ENCODE data around the gene CERS6. TPM values are rescaled to one million over a fixed set of nuclear protein-coding genes. Genes with fewer than 3 reads are reported as not detected.

Gene CERS6
- total RNA-seq, 4 donors from 2014 or later, result 35.7 to 60.6 (median 39.2) TPM

DNA sequence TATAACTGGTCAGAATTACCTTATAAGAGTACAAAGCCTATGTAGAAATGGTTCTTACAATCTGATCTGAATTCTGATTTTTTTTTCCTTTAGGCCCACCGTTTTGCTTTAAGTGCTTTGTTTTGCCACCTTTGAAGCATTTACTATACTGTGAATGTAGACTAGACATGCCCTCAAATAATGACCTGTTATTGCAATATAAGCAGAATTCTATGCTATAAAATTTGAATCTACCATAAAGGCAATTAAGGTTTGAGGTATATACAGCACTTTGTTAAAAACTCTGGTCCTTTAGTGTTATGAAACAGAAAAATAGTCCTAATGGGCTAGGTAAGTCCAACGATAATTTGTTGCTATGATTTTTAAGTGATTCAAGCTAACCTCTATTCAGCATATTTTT lies 259.8 kb downstream of the CERS6 start:
- 87 to 94% methylated on average over 2 of the region's 2 CpGs for WGBS, 2 donors
- Histone ChIP-seq H3K9me3 (no peaks in the 10 kb centered on the region), H3K4me3 (replicated peaks in 1 of 3) (no peak overlapping the region), H3K4me1 (no peaks in the 10 kb centered on the region), H3K36me3 (peaks cover 0 to 5% of the 10 kb centered on the region in 2 donors), H3K27ac (no peak overlapping the region), H3K27me3 (no peaks in the 10 kb centered on the region)
- no peak for DNase-seq
- intact Hi-C loops (cut with DNase I), result no loop called here
- no peak for TF ChIP-seq POLR2A (IDR thresholded peaks at IDR 0.05)
- TF ChIP-seq, protein P1, sequence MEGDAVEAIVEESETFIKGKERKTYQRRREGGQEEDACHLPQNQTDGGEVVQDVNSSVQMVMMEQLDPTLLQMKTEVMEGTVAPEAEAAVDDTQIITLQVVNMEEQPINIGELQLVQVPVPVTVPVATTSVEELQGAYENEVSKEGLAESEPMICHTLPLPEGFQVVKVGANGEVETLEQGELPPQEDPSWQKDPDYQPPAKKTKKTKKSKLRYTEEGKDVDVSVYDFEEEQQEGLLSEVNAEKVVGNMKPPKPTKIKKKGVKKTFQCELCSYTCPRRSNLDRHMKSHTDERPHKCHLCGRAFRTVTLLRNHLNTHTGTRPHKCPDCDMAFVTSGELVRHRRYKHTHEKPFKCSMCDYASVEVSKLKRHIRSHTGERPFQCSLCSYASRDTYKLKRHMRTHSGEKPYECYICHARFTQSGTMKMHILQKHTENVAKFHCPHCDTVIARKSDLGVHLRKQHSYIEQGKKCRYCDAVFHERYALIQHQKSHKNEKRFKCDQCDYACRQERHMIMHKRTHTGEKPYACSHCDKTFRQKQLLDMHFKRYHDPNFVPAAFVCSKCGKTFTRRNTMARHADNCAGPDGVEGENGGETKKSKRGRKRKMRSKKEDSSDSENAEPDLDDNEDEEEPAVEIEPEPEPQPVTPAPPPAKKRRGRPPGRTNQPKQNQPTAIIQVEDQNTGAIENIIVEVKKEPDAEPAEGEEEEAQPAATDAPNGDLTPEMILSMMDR (IDR thresholded peaks at IDR 0.05), result no peak

DNA sequence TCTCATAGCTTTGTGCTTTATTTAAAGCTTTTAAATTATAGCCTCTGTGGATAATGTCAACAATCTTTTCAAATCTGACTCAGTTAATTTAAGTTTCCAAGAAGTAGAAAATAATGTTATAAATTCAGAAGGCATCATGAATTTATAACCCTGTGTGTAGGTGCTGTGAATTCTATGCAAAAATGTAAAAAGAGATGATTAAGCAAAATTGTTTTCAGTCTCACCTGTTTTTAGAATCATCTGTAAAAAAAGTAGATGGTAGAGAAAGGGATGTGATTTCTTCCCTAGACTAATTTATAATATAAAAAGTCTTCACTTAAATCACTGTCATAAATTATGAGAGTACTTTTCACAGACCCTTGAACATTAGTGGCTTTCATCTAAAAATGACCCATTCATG lies 260.8 kb downstream of the CERS6 start:
- peaks cover 0 to 5% of the 10 kb centered on the region in 2 donors for H3K36me3 ChIP-seq
- intact Hi-C loops (cut with DNase I), result no loop called here
- TF ChIP-seq POLR2A (IDR thresholded peaks at IDR 0.05), result no peak
- TF ChIP-seq, protein P1 (IDR thresholded peaks at IDR 0.05), result no peak
- no peak for DNase-seq
- no peak overlapping the region for H3K4me3 ChIP-seq (replicated peaks in 1 of 3)
- H3K4me1 ChIP-seq, result no peaks in the 10 kb centered on the region
- no peak overlapping the region for H3K27ac ChIP-seq
- H3K27me3 ChIP-seq, result no peaks in the 10 kb centered on the region
- no peaks in the 10 kb centered on the region for H3K9me3 ChIP-seq

DNA sequence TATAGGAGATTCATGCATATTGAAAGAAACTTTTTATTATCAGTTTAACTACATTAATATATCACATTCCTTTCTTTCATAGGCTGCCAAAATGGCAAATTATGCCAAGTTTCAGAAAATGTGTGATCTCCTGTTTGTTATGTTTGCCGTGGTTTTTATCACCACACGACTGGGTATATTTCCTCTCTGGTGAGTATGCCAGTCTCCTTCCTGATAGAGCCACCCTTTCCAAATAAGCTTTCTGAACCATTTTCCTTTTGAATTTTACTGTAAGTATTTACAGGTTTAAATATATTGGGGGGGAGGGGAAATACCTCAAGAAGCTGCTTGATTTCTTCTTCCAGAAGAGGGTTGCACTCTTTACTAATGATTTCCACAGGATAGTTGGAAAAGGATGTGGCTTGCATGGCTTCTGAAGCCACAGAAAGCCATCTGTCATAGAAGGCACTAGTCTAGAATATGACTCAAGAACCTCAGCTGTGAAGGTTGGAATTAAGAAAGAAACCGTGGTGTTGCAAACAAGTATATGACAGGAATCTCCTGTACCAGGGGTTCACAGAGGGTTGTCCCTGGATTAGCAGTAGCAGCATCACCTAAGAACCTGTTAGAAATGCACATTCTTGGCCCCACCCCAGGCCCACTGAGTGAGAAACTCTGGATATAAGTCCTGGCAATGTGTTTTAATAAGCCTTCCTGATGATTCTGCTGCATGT lies 261.9 kb downstream of the CERS6 start:
- Histone ChIP-seq H3K27me3 (no peaks in the 10 kb centered on the region), H3K4me3 (replicated peaks in 1 of 3) (no peak overlapping the region), H3K4me1 (no peaks in the 10 kb centered on the region), H3K27ac (no peak overlapping the region), H3K36me3 (peaks cover 0 to 5% of the 10 kb centered on the region in 2 donors), H3K9me3 (no peaks in the 10 kb centered on the region)
- TF ChIP-seq, protein P1 (IDR thresholded peaks at IDR 0.05), result no peak
- no peak for TF ChIP-seq POLR2A (IDR thresholded peaks at IDR 0.05)
- WGBS, 2 donors, result 72 to 83% methylated on average over 3 of the region's 3 CpGs
- intact Hi-C loops (cut with DNase I), result no loop called here
- no peak for DNase-seq

DNA sequence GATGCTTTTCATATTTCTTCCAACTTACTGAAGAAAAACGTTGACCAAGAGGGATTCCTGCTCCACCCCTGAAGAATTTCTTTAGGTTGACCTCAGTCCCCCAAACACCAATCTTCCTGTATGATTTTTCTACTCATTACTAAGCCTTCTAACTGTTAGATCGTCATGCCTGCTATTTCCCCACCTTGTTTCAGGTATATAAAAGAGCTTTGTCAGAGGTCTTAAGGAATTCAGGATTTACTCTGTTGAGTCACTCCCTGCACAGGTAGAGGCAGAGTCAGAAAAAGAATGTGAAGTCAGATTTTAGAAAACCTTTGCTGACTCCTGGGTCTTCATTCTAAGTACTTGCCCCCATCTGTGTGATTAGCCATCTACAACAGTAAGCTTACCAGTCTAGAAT lies 262.6 kb downstream of the CERS6 start:
- H3K27ac ChIP-seq, result no peak overlapping the region
- DNase-seq, result no peak
- WGBS, 2 donors, result 85 to 90% methylated on average over 2 of the region's 2 CpGs
- intact Hi-C loops (cut with DNase I), result no loop called here
- H3K4me1 ChIP-seq, result no peaks in the 10 kb centered on the region
- TF ChIP-seq POLR2A (IDR thresholded peaks at IDR 0.05), result no peak
- H3K36me3 ChIP-seq, result peaks cover 0 to 5% of the 10 kb centered on the region in 2 donors
- H3K4me3 ChIP-seq (replicated peaks in 1 of 3), result no peak overlapping the region
- no peaks in the 10 kb centered on the region for H3K9me3 ChIP-seq
- H3K27me3 ChIP-seq, result no peaks in the 10 kb centered on the region

DNA sequence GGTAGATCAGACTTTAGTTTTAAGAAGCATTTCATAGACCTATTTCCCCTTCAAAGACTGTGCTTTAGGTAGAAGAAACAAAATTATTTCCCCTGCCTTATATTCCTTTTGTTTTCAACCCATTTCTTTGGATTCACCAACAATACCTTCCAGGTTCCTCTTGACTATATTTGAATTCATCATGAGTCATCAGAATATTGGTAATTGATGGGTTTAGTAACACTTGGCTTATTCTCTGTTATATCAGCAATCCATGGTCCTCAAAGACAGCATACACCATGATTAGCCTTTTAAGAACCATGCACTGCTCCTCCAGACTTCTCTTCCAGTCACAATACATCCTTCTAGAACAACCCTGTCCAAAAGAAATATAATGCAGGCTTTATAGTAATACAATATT lies 263.4 kb downstream of the CERS6 start:
- H3K27me3 ChIP-seq, result no peaks in the 10 kb centered on the region
- no peak overlapping the region for H3K27ac ChIP-seq
- no peaks in the 10 kb centered on the region for H3K9me3 ChIP-seq
- H3K4me3 ChIP-seq (replicated peaks in 1 of 3), result no peak overlapping the region
- no peaks in the 10 kb centered on the region for H3K4me1 ChIP-seq
- TF ChIP-seq POLR2A (IDR thresholded peaks at IDR 0.05), result no peak
- TF ChIP-seq, protein P1 (IDR thresholded peaks at IDR 0.05), result no peak
- intact Hi-C loops (cut with DNase I), result no loop called here
- no peak for DNase-seq
- peaks cover 0 to 5% of the 10 kb centered on the region in 2 donors for H3K36me3 ChIP-seq

Data from thyroid gland (tissue), 4 donors.